GM12878 (cell line): Measurements from ENCODE around the gene SAMD9.

ENCODE experiments used
- EP300 ChIP-seq, 2 experiments: fragments of 150-350 bp in 1 of 2; IDR thresholded peaks; 2 replicates each; pipeline ENCODE4 v1.6.1; 2011 to 2012; ENCODE audit warnings: low read depth in 2 of 2, low read length in 2 of 2, borderline replicate concordance in 1 of 2, improper control_type of control experiment in 1 of 2, inconsistent platforms in 1 of 2; ENCODE audit not compliant: control insufficient read depth in 1 of 2
- FOXK2 ChIP-seq: fragments of 450-650 bp; IDR thresholded peaks from 2 replicates; pipeline ENCODE4 v1.6.1; 2017; ENCODE audit warnings: mild to moderate bottlenecking, moderate library complexity
- MTA3 ChIP-seq: IDR thresholded peaks from 2 replicates; pipeline ENCODE4 v1.6.1; 2012; ENCODE audit warnings: low read length, inconsistent platforms, borderline replicate concordance
- MXI1 ChIP-seq: fragments of 150-350 bp; IDR thresholded peaks from 2 replicates; pipeline ENCODE4 v1.6.1; 2011; ENCODE audit warnings: low read depth, mild to moderate bottlenecking, inconsistent platforms, low read length, improper control_type of control experiment
- POLR2A ChIP-seq: IDR thresholded peaks from 2 replicates; pipeline ENCODE4 v1.6.1; 2011; ENCODE audit warnings: low read depth, mild to moderate bottlenecking, low read length
- RAD51 ChIP-seq: fragments of 450-650 bp; IDR thresholded peaks from 2 replicates; pipeline ENCODE4 v1.6.1; 2016; ENCODE audit warnings: moderate library complexity, mild to moderate bottlenecking, inconsistent platforms
- TF ChIP-seq, protein P1 (sequence below), 3 experiments: IDR thresholded peaks in 2 of 3; conservative IDR thresholded peaks in 1 of 3; 2 replicates each; pipeline ENCODE4 v1.5.1; 2011; ENCODE audit warnings: low read depth in 3 of 3, low read length in 3 of 3, mild to moderate bottlenecking in 3 of 3, control low read depth in 2 of 3, moderate library complexity in 2 of 3, inconsistent platforms in 1 of 3, mixed read lengths in 1 of 3; ENCODE audit not compliant: control insufficient read depth in 2 of 3, insufficient read depth in 1 of 3; ENCODE audit errors: extremely low read depth in 1 of 3
- TF ChIP-seq, protein P2 (sequence below): fragments of 450-650 bp; IDR thresholded peaks from 2 replicates; pipeline ENCODE4 v1.6.1; 2014; ENCODE audit warnings: mild to moderate bottlenecking

DNA sequence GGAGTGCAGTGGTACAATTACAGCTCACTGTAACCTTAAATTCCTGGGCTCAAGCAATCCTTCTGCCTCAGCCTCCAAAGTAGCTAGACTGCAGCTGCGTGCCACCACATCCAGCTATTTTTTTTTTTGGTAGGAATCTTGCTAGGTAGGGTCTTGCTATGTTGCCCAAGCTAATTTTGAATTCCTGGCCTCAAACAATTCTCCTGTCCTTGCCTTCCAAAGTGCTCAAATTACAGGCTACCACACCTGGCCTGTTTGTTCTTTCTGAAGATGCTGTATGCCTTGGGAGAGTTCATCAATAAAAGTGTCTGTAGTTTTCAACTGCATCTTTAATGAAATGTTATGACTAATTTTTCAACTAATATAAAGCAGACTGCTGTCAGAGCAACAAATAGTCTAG, 452 bp downstream of the SAMD9 start:
- no peak for TF ChIP-seq MTA3
- TF ChIP-seq, protein P1, sequence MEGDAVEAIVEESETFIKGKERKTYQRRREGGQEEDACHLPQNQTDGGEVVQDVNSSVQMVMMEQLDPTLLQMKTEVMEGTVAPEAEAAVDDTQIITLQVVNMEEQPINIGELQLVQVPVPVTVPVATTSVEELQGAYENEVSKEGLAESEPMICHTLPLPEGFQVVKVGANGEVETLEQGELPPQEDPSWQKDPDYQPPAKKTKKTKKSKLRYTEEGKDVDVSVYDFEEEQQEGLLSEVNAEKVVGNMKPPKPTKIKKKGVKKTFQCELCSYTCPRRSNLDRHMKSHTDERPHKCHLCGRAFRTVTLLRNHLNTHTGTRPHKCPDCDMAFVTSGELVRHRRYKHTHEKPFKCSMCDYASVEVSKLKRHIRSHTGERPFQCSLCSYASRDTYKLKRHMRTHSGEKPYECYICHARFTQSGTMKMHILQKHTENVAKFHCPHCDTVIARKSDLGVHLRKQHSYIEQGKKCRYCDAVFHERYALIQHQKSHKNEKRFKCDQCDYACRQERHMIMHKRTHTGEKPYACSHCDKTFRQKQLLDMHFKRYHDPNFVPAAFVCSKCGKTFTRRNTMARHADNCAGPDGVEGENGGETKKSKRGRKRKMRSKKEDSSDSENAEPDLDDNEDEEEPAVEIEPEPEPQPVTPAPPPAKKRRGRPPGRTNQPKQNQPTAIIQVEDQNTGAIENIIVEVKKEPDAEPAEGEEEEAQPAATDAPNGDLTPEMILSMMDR (IDR thresholded peaks at IDR 0.05 in 2 of 3, conservative IDR thresholded peaks at IDR 0.05 in 1 of 3; ENCODE audit: control insufficient read depth in 2 of 3, extremely low read depth in 1 of 3, insufficient read depth in 1 of 3, low read depth in 3 of 3, low read length in 3 of 3), result no peak
- TF ChIP-seq, protein P2, sequence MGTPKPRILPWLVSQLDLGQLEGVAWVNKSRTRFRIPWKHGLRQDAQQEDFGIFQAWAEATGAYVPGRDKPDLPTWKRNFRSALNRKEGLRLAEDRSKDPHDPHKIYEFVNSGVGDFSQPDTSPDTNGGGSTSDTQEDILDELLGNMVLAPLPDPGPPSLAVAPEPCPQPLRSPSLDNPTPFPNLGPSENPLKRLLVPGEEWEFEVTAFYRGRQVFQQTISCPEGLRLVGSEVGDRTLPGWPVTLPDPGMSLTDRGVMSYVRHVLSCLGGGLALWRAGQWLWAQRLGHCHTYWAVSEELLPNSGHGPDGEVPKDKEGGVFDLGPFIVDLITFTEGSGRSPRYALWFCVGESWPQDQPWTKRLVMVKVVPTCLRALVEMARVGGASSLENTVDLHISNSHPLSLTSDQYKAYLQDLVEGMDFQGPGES, result no peak
- TF ChIP-seq EP300 (IDR thresholded peaks at IDR 0.05; ENCODE audit: borderline replicate concordance in 1 of 2, control insufficient read depth in 1 of 2, low read depth in 2 of 2, low read length in 2 of 2), result no peak
- TF ChIP-seq MXI1, result no peak
- TF ChIP-seq POLR2A, result no peak
- no peak for TF ChIP-seq FOXK2
- no peak for TF ChIP-seq RAD51
